NCI-H1694 treated with DMSO at 0.1 percent for 48 hours (cell line): ENCODE measurements around the gene PLA2G4A.

Source experiments
- DNase-seq: peaks from one replicate; lab custom pipeline; 2025; lab: John Stamatoyannopoulos, UW

Gene PLA2G4A

GRCh38 chr1:186977266-186977957 is 148.7 kb downstream of the PLA2G4A start:
- no peak for DNase-seq

GRCh38 chr1:186978596-186979556 is 150.1 kb downstream of the PLA2G4A start:
- DNase-seq = no peak

- DNase-seq = no peak
These were observed 151.7 kb downstream of the PLA2G4A start for GRCh38 chr1:186980400-186980799.

DNA sequence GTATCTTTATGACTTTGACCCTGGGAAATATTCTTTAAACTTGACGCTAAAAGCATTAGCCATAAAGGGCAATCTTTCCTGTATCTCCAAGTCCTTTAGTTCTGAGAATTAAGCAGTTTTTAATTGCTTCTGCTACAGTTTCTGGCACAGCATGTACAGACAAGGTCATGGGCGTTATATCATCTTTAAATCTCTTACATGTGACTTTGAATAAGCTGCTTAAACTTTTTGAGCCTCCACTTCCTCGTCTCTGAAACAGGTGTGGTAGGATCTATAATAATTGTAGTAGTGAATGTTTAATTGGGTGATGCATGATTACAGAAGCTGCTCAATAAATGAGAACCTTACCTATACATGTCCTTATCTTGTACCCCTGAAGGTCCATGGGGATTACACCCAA is 153.4 kb downstream of the PLA2G4A start:
- DNase-seq = no peak

DNA sequence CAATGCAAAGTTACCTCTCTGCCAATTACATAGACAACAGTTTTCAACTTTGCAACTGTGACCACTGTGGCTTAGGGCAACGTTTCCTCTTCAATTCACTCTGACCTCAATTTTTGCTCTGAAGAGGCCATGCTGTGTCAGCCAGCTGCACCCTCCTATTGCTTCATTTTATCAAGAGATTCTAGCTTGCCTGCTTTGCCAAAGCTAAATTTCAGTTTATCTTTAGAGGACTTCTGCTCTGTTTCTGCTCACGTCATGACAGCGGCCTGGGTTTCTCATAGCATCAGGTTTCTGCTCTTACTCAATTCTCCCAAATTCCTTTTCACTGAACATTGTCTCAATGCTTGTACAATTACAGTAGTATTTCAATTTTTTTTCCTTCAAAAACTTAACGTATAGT is 154.6 kb downstream of the PLA2G4A start:
- no peak for DNase-seq

- DNase-seq = no peak
These were observed 156.2 kb downstream of the PLA2G4A start for GRCh38 chr1:186984959-186985358.

DNA sequence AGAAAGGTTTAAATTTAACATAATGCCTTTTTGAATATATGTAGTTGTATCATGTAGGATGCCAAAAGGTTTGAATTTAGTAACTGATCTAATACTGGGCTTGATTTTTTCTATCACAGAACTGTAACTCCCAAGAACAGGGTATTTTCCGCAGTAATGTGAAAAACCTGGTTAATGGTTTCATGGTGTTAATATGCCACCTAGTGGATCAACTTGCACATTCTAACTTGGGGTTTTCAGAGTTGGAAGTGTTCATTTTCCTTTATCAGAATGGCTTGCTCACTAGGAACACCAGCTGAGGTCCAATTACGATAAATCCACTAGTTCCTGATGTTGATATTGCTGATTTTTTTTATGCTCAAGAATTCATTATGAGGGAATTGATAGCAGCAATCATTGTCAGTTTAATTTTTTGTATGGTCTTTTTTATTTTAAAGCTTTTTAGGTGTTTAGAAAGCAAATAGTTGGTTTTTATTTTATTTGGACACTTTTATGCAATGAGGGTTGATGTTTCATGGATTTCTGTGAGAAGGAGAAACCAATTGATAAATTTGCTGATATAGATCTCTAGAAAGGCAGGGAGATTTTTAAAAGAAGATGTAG is 157.2 kb downstream of the PLA2G4A start:
- peak; percentile 61 for DNase-seq

DNA sequence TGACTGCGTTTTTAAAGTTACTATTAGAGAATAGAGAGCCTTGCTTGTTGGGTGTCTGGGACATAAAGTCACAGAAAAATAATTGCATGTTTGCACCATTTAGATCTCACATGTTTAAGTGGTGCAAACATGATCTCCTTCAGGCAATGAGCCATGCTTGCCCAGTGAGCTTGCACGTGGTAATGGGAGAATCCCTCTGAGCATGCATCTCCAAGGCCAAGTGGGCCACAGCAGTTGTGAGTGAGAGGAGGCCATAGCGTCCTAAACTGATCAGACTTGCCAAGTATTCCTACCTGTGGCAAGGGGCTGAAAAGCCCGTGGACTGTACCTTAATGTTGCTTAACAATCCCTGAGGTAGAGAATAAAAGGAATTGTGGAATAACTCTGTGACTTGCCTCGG is 158.3 kb downstream of the PLA2G4A start:
- DNase-seq = no peak

GRCh38 chr1:186987769-186988168 is 159.0 kb downstream of the PLA2G4A start:
- DNase-seq = no peak

DNA sequence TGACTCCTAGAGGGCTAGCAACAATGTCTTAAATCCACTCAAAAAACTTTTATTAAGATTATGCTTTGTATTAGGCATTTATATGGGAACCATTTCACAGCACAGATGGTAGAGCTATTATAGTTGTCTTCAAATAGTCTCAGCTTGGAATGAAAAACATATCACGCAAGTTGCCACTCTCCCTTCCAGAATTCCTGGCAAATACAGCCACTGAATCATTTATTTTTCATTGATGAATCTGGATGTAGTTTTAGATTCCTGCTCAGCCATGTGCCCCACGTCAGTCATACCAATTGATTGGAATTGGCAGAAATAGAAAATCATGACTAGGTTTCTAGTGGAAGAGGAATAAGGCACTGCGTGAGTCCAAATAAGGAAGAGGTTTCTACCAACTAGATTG is 165.2 kb downstream of the PLA2G4A start:
- no peak for DNase-seq

DNA sequence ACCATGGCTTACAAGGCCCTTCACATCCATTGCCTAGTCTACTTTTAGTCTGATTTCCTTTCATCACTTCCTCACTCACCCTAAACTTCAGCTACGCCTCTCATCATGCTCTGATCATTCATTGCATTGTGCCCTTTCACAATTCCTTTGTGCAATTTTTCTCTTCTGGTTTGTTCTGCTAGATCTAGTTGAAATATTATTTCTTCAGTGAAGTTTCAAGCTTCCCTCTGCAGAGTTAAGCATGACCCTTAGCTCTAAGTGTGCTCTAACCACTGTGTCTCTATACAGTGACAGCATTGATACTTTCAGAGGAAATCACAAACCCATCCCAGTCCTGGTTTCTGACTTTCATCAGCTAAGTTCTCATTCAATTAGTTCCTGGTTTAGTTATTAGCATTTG is 166.1 kb downstream of the PLA2G4A start:
- DNase-seq = no peak

GRCh38 chr1:186996816-186997215 is 168.1 kb downstream of the PLA2G4A start:
- no peak for DNase-seq

- no peak for DNase-seq
These were observed 169.1 kb downstream of the PLA2G4A start for GRCh38 chr1:186997877-186998276.

DNA sequence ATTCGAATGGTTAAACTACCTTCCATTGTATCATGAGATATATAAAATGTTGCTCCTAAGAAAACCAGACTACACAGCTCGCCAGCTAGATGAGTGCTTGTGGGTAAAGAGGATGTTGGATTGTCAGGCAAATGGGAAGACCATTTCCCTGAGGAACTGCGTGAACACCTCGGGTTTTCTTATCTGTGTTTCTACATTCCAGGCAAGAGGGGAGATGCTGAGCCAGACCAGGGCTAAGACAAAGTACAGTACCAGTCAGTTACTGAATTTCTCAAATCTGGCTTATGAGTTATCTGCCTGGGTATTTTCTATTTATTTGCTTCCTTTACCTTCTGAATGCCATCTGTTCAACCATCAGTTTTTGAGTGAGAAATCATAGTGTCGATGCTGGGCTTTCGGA is 170.8 kb downstream of the PLA2G4A start:
- no peak for DNase-seq

- no peak for DNase-seq
These were observed 172.6 kb downstream of the PLA2G4A start for GRCh38 chr1:187001198-187001889.

- no peak for DNase-seq
These were observed 174.6 kb downstream of the PLA2G4A start for GRCh38 chr1:187003353-187003752.

- DNase-seq = no peak
These were observed 178.1 kb downstream of the PLA2G4A start for GRCh38 chr1:187006896-187007295.

DNA sequence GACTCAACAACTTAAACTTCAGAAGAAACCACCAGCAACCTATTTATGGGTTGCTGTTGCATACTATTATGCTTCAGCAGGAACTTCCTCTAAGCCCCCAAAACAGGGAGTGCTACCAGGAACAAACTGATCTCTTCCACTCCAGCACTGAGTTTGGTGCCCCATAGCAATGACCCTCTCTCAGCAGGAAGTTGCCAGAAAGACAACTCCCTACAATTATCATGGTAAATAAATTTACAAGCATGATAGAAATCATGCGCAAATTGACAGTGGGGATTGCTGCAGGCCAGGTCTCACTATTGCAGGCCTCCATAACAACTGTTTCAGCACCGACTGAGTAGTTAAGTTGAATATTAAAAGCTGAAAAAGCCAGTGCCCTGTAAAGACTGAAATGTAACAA is 180.6 kb downstream of the PLA2G4A start:
- DNase-seq = no peak

GRCh38 chr1:187010571-187011309 is 182.0 kb downstream of the PLA2G4A start:
- no peak for DNase-seq

GRCh38 chr1:187013582-187014200 is 184.9 kb downstream of the PLA2G4A start:
- DNase-seq = no peak

DNA sequence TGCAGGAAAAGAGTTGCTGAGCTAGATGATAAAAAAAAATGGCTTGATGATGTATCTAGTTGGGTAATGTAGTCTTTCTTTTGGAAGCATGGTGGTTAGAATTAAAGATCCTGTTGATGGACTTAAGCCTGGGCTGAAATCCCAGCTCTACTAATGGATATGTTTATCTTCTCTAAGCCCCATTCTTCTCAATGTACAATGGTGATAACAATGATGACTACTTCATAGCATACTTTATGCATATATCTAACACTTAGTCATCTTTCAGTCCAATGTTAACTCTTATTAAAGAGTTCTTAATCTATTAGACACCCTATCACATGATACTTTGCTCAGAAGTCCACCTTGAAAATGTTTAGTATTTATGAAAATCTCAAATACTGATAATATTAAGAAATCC is 189.5 kb downstream of the PLA2G4A start:
- DNase-seq = no peak
